GM12875 (cell line): ENCODE data around the gene ROCK1.

Experiments
- H3K4me3 ChIP-seq: one replicate; pipeline ENCODE4 v1.5.1; 2011; ENCODE audit warnings: low read depth, low read length, control low read depth
- TF ChIP-seq, protein P1 (sequence below): IDR thresholded peaks from 2 replicates; pipeline ENCODE4 v1.5.1; 2011; ENCODE audit warnings: low read depth, mild to moderate bottlenecking, control low read depth, inconsistent platforms, low read length, moderate library complexity, borderline replicate concordance; ENCODE audit not compliant: insufficient read depth

The ROCK1 gene

DNA sequence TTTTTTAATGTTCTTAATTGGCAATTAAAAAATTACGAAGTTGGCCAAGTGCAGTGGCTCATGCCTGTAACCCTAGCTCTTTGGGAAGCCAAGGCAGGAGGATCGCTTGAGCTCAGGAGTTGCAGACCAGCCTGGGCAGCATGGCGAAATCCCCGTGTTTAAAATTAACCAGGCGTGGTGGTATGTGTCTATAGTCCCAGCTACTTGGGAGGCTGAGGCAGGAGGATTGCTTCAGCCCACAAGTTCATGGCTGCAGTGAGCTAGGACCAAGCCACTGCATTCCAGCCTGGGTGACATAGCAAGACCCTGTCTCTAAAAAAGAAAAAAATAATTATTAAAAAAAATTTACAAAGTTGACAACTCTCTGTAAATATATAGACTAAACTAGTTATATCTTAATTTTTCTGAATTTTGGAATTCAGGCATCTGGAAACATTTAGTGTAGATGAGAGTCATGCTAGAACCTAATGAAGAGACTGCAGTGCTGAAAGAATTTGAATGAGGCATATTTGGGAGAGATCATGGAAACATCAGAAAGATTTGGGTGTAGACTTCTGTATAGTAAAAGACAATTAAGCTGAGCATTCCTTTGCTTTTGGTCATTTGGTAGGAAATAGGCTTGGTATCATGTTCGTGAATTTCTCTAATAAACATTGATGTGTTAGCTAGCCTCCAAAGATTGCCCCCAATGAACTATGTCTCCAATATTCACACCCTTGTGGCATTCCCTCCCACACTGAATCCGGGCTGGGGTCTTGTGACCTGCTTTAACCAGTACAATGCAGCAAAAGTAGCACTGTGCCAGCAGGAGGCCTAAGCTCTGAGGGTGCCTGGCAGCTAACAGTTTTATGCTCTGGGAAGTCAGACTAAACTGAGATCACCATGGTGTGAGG is 4.2 kb upstream of the ROCK1 start:
- no peak overlapping the region for H3K4me3 ChIP-seq
- TF ChIP-seq, protein P1, sequence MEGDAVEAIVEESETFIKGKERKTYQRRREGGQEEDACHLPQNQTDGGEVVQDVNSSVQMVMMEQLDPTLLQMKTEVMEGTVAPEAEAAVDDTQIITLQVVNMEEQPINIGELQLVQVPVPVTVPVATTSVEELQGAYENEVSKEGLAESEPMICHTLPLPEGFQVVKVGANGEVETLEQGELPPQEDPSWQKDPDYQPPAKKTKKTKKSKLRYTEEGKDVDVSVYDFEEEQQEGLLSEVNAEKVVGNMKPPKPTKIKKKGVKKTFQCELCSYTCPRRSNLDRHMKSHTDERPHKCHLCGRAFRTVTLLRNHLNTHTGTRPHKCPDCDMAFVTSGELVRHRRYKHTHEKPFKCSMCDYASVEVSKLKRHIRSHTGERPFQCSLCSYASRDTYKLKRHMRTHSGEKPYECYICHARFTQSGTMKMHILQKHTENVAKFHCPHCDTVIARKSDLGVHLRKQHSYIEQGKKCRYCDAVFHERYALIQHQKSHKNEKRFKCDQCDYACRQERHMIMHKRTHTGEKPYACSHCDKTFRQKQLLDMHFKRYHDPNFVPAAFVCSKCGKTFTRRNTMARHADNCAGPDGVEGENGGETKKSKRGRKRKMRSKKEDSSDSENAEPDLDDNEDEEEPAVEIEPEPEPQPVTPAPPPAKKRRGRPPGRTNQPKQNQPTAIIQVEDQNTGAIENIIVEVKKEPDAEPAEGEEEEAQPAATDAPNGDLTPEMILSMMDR: no peak

DNA sequence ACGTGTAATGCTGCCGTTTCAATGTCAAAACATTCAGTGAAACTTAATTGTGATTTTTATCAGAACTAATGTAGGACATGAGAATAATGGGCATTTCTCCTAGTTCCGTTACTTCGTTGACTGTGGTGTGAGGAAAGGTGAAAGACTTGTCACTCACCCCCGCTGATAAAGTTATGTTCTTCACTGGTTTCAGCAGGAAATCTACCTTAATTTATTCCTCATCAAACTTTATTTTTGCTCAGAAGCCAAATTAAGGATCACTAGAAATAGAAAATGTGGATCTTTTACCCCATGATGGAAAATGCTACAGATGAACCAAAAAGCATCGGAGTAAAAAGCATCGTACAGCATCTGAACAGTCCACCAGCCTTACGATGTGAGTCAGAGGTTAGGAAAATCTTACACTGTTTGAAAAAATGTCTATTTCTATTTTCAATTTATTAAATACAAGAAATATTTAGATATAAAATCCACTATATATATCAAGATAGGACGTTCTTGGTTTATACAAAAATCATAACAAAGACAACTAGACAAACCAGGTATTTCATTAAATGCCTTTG is 1.0 kb upstream of the ROCK1 start:
- TF ChIP-seq, protein P1: no peak
- H3K4me3 ChIP-seq: peak overlapping the region; percentile 52

DNA sequence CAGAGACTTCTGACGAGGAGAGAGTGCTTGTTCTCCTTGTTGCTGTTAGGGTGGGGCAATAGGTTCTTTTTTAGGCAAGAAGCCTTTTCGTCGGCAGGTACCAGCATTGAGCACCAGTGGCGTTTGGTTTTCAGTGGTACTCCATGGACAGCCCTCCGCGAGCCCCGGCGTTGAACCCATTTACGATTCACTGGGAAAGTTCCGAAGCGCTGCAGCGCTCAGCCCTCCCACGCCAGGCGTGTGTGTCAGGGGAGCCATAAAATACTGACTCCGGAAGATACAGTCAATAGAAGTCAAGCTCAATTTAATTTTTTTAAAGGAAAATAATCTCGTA is 494 bp upstream of the ROCK1 start:
- TF ChIP-seq, protein P1: no peak
- peak overlapping the region; percentile 52 for H3K4me3 ChIP-seq

DNA sequence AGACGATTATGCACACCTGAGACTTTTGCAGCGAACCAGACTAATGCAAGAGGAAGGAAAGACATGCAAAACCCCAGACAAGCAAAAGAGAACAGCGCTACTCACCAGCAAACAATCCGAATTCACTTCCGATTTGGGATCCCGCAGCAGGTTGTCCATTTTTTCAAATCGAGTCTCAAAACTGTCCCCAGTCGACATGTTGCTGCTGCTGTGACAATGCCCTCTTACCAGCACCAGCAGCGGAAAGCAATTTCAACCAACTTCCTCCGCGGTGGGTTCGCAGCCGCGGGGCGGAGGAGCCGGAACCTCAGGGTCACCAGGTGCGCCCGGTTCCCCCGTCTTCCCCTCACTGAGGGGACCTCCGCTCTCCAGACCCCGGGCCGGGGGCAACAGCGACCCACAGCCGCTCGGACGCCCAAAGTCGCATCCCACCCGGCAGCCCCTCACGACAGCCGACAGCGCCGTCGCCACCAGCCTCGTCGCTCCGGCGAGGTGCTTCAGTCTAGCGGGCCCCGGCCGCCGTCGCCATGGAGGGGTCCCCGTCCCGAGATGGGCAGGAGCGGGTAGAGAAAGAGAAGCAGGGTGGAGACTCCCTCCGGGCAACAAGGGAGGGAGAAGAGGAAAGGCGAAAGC is 784 bp downstream of the ROCK1 start:
- H3K4me3 ChIP-seq: peak overlapping the region; percentile 87
- TF ChIP-seq, protein P1: no peak

DNA sequence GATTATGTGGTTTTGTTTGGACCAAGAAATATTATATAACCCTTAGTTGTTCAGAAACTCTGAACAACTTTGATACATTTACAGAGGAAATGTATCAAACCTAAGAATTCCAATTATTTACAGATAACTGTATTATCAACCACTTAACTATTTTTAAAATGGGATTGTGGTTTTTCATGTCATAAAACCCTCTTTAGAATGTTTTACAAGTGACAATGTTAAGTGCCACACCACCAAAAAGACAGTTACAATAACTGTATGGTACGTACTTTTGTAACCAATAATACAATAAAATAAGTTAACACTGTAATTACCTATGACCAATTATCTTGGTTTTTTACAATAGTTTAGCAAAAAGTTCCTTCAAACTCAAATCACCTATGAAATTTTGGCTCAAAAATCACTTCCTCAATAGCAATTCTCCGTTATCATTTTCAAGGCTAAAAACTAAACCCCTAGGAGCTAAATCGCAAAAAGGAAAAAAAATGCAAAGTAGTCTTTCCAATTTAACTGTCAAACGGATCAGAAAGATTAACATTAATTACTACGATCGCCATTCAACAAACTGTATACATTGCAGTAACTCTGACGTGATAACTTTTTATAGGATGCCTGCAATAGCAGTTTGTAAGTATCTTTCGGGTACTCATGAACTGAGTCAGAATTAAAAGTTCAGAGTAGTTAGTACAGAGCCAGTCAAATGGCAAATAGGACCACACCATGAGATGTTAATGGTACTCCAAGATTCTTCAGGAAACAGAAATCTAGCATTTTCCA is 1.5 kb downstream of the ROCK1 start:
- TF ChIP-seq, protein P1: no peak
- peak overlapping the region; percentile 87 for H3K4me3 ChIP-seq

DNA sequence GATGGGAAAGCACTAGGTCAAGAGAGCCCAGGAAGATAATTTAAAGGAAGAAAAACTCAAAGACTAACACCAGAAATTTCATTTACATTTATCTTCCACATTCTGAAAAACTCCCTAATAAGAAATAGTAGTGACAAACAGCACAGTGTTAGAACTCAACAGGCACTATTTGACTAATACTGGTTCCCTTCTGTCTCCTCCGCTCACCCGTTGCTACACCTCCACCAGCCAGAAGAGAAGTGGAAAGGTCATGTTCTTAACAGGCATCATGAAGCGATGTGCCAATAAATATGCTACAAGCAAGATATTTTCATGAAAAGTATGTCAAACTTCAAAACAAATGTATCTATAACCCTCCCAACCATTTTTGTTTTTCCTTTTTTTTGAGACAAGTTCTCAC is 5.7 kb downstream of the ROCK1 start:
- H3K4me3 ChIP-seq: no peak overlapping the region
- TF ChIP-seq, protein P1: no peak
